Neural cell (in vitro differentiated cells): ENCODE data around the gene PDIA4. TPM values are rescaled to one million over a fixed set of nuclear protein-coding genes. Genes with fewer than 3 reads are reported as not detected.

Experiments used
- H2AFZ ChIP-seq: fragments of 200-600, 300-800 bp; sonication (generic), shearing (Covaris generic); 2 replicates; pipeline ENCODE4 v1.6.0; 2014; ENCODE audit warnings: low read depth, mild to moderate bottlenecking, antibody characterized with exemption, low read length, moderate library complexity
- H3F3A ChIP-seq: fragments of 200-600 bp; shearing (Covaris generic); 2 replicates; pipeline ENCODE4 v1.6.1; 2016; ENCODE audit warnings: mild to moderate bottlenecking, moderate library complexity, mixed read lengths, antibody characterized with exemption, low read length; ENCODE audit not compliant: insufficient read depth, poor library complexity, severe bottlenecking
- H3K27ac ChIP-seq: fragments of 200-600, 300-800 bp; sonication (generic), shearing (Covaris generic); 2 replicates; pipeline ENCODE4 v1.5.1; 2014; ENCODE audit warnings: mild to moderate bottlenecking, low read length, moderate library complexity
- H3K27me3 ChIP-seq: fragments of 300-800, 200-600 bp; sonication (generic), shearing (Covaris generic); 2 replicates; pipeline ENCODE4 v1.6.0; 2014; ENCODE audit warnings: mild to moderate bottlenecking, low read depth, low read length, moderate library complexity; ENCODE audit not compliant: insufficient read depth
- H3K36me3 ChIP-seq: fragments of 300-800, 200-600 bp; sonication (generic), shearing (Covaris generic); 2 replicates; pipeline ENCODE4 v1.5.1; 2014; ENCODE audit warnings: mild to moderate bottlenecking, antibody characterized with exemption, low read length, moderate library complexity; ENCODE audit not compliant: insufficient read depth
- H3K4me2 ChIP-seq: fragments of 300-800, 200-600 bp; sonication (generic), shearing (Covaris generic); 2 replicates; pipeline ENCODE4 v1.6.0; 2014; ENCODE audit warnings: mild to moderate bottlenecking, low read length
- H3K4me3 ChIP-seq: fragments of 300-800, 200-600 bp; sonication (generic), shearing (Covaris generic); 2 replicates; pipeline ENCODE4 v1.5.1; 2014; ENCODE audit warnings: mild to moderate bottlenecking, low read length, moderate library complexity
- H3K79me2 ChIP-seq: fragments of 200-600 bp; shearing (Covaris generic); replicated peaks from 2 replicates; pipeline ENCODE4 v1.6.0; 2014; ENCODE audit warnings: mild to moderate bottlenecking, low read length, moderate library complexity; ENCODE audit not compliant: insufficient read depth
- H3K9ac ChIP-seq: fragments of 300-800, 200-600 bp; sonication (generic), shearing (Covaris generic); 2 replicates; pipeline ENCODE4 v1.6.1; 2016; ENCODE audit warnings: mild to moderate bottlenecking, low read length, mixed read lengths
- H3K9me2 ChIP-seq: fragments of 200-600 bp; shearing (Covaris generic); 2 replicates; pipeline ENCODE4 v1.6.1; 2016; ENCODE audit warnings: mild to moderate bottlenecking, low read length, mixed read lengths; ENCODE audit not compliant: insufficient read depth
- H3K9me3 ChIP-seq: fragments of 200-600, 300-800 bp; sonication (generic), shearing (Covaris generic); 2 replicates; pipeline ENCODE4 v1.6.1; 2016; ENCODE audit warnings: mild to moderate bottlenecking, mixed run types, low read length, moderate library complexity, mixed read lengths
- H4K20me1 ChIP-seq: fragments of 200-600 bp; shearing (Covaris generic); 2 replicates; pipeline ENCODE4 v1.6.1; 2016; ENCODE audit warnings: mild to moderate bottlenecking, mixed run types; ENCODE audit not compliant: insufficient read depth
- EP300 ChIP-seq: fragments of 450-650 bp; conservative IDR thresholded peaks from 2 replicates; pipeline ENCODE4 v1.6.1; 2014; ENCODE audit warnings: antibody characterized with exemption, mild to moderate bottlenecking, moderate library complexity; ENCODE audit not compliant: poor library complexity, severe bottlenecking
- EZH2 ChIP-seq: fragments of 200-600, 300-800 bp; shearing (Covaris generic), sonication (generic); IDR thresholded peaks from 2 replicates; pipeline ENCODE4 v1.6.1; 2014; ENCODE audit warnings: antibody characterized with exemption, low read length, borderline replicate concordance, mild to moderate bottlenecking; ENCODE audit not compliant: insufficient read depth, poor library complexity, severe bottlenecking
- MXI1 ChIP-seq: fragments of 450-650 bp; conservative IDR thresholded peaks from 2 replicates; pipeline ENCODE4 v1.6.1; 2014; ENCODE audit warnings: antibody characterized with exemption, mild to moderate bottlenecking; ENCODE audit not compliant: poor library complexity, severe bottlenecking
- POLR2AphosphoS5 ChIP-seq: IDR thresholded peaks from 2 replicates; pipeline ENCODE4 v1.6.1; 2012
- RAD21 ChIP-seq: fragments of 450-650 bp; conservative IDR thresholded peaks from 2 replicates; pipeline ENCODE4 v1.6.1; 2014; ENCODE audit warnings: antibody characterized with exemption, mild to moderate bottlenecking, moderate library complexity
- SMC3 ChIP-seq: fragments of 450-650 bp; conservative IDR thresholded peaks from 2 replicates; pipeline ENCODE4 v1.6.1; 2014; ENCODE audit warnings: antibody characterized with exemption, mild to moderate bottlenecking, moderate library complexity; ENCODE audit not compliant: poor library complexity
- TAF1 ChIP-seq: IDR thresholded peaks from 2 replicates; pipeline ENCODE4 v1.6.1; 2012; ENCODE audit warnings: low read depth
- polyA plus RNA-seq: library from polyadenylated mRNA; depleted of rRNA; stranded (reverse); fragments of >200 nt; gene quantifications from 2 replicates; pipeline ENCODE4 v1.2.3, GENCODE V29; 2014
- TF ChIP-seq, protein P1 (sequence below): IDR thresholded peaks from 2 replicates; pipeline ENCODE4 v1.6.1; 2012; ENCODE audit warnings: borderline replicate concordance
- TF ChIP-seq, protein P2 (sequence below): fragments of 450-650 bp; IDR thresholded peaks from 2 replicates; pipeline ENCODE4 v1.5.1; 2014; ENCODE audit warnings: antibody characterized with exemption, mild to moderate bottlenecking, moderate library complexity; ENCODE audit not compliant: poor library complexity, severe bottlenecking

The PDIA4 gene
- polyA plus RNA-seq, 1 donor from 2014 or later: 41.8 TPM

DNA sequence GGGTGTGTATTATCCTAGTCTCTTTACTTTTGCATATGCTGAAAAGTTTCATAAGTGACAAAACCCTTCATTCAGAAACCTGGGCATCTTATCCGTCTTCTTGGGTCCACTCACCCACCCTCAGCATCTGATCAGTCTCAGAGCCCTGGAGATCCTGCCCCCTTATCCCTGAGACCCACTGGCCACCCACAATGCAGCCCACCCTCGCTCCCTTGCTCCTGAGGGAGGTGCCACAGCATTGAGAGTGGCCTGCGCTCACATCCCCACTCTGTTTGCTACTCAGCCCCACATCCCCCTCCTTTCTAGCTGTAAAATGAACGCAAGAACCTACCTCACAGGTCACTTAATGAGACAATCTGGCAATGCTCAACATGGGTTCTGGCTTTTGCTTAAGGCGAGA, 27.3 kb downstream of the PDIA4 start:
- H3K79me2 ChIP-seq: no peaks in the 10 kb centered on the region

GRCh38 chr7:148999192-148999591, 29.1 kb downstream of the PDIA4 start:
- H3K9ac ChIP-seq: no peak overlapping the region
- H3K36me3 ChIP-seq: peaks cover 3% of the 10 kb centered on the region
- H2AFZ ChIP-seq: no peak overlapping the region
- TF ChIP-seq RAD21 (no peak), TAF1 (no peak), MXI1 (no peak), SMC3 (no peak), EP300 (no peak), POLR2AphosphoS5 (no peak), EZH2 (no peak)
- TF ChIP-seq, protein P1, sequence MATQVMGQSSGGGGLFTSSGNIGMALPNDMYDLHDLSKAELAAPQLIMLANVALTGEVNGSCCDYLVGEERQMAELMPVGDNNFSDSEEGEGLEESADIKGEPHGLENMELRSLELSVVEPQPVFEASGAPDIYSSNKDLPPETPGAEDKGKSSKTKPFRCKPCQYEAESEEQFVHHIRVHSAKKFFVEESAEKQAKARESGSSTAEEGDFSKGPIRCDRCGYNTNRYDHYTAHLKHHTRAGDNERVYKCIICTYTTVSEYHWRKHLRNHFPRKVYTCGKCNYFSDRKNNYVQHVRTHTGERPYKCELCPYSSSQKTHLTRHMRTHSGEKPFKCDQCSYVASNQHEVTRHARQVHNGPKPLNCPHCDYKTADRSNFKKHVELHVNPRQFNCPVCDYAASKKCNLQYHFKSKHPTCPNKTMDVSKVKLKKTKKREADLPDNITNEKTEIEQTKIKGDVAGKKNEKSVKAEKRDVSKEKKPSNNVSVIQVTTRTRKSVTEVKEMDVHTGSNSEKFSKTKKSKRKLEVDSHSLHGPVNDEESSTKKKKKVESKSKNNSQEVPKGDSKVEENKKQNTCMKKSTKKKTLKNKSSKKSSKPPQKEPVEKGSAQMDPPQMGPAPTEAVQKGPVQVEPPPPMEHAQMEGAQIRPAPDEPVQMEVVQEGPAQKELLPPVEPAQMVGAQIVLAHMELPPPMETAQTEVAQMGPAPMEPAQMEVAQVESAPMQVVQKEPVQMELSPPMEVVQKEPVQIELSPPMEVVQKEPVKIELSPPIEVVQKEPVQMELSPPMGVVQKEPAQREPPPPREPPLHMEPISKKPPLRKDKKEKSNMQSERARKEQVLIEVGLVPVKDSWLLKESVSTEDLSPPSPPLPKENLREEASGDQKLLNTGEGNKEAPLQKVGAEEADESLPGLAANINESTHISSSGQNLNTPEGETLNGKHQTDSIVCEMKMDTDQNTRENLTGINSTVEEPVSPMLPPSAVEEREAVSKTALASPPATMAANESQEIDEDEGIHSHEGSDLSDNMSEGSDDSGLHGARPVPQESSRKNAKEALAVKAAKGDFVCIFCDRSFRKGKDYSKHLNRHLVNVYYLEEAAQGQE: no peak
- TF ChIP-seq, protein P2, sequence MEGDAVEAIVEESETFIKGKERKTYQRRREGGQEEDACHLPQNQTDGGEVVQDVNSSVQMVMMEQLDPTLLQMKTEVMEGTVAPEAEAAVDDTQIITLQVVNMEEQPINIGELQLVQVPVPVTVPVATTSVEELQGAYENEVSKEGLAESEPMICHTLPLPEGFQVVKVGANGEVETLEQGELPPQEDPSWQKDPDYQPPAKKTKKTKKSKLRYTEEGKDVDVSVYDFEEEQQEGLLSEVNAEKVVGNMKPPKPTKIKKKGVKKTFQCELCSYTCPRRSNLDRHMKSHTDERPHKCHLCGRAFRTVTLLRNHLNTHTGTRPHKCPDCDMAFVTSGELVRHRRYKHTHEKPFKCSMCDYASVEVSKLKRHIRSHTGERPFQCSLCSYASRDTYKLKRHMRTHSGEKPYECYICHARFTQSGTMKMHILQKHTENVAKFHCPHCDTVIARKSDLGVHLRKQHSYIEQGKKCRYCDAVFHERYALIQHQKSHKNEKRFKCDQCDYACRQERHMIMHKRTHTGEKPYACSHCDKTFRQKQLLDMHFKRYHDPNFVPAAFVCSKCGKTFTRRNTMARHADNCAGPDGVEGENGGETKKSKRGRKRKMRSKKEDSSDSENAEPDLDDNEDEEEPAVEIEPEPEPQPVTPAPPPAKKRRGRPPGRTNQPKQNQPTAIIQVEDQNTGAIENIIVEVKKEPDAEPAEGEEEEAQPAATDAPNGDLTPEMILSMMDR: no peak
- H3K4me3 ChIP-seq: no peak overlapping the region
- no peaks in the 10 kb centered on the region for H3F3A ChIP-seq
- no peaks in the 10 kb centered on the region for H3K79me2 ChIP-seq
- no peaks in the 10 kb centered on the region for H3K27me3 ChIP-seq
- H3K9me2 ChIP-seq: no peaks in the 10 kb centered on the region
- H3K4me2 ChIP-seq: no peak overlapping the region
- H3K27ac ChIP-seq: no peak overlapping the region
- no peaks in the 10 kb centered on the region for H3K9me3 ChIP-seq
- no peaks in the 10 kb centered on the region for H4K20me1 ChIP-seq

More for the DNA sequence above, 27.3 kb downstream of the PDIA4 start:
- H2AFZ ChIP-seq: no peak overlapping the region
- no peak overlapping the region for H3K4me2 ChIP-seq
- H3K27me3 ChIP-seq: no peaks in the 10 kb centered on the region
- H3K9me2 ChIP-seq: no peaks in the 10 kb centered on the region
- H3F3A ChIP-seq: no peaks in the 10 kb centered on the region
- H4K20me1 ChIP-seq: no peaks in the 10 kb centered on the region
- H3K36me3 ChIP-seq: peaks cover 6% of the 10 kb centered on the region
- H3K4me3 ChIP-seq: no peak overlapping the region
- TF ChIP-seq SMC3 (no peak), POLR2AphosphoS5 (no peak), EP300 (no peak), RAD21 (no peak), MXI1 (no peak), EZH2 (no peak), TAF1 (no peak)
- TF ChIP-seq, protein P2: no peak
- TF ChIP-seq, protein P1: no peak
- no peak overlapping the region for H3K9ac ChIP-seq
- H3K27ac ChIP-seq: no peak overlapping the region
- no peaks in the 10 kb centered on the region for H3K9me3 ChIP-seq
